Activated B cell treated with CpG ODN at 0.5 μM for 24 hours (primary cell): Measurements from ENCODE around the gene SAE1. TPM values are rescaled to one million over a fixed set of nuclear protein-coding genes. Genes with fewer than 3 reads are reported as not detected.
A peak's percentile ranks its signal among the peaks of the same experiment; 100 is the strongest.

Source experiments
- ATAC-seq: fragments of 200-7000 bp; cut with Tn5 transposase; one replicate; pipeline ENCODE4 v1.10.0; 2021; ENCODE audit warnings: low read depth, mild to moderate bottlenecking, moderate library complexity
- CTCF ChIA-PET: fragments of 350-600 bp; sonication (Branson Sonifier 250); formaldehyde crosslinking; loops from one replicate; lab custom pipeline; 2021; ENCODE audit warnings: antibody characterized with exemption; lab: Charles Lee
- POLR2A ChIA-PET: fragments of 350-600 bp; sonication (Branson Sonifier 250); formaldehyde crosslinking; loops from one replicate; lab custom pipeline; 2021; ENCODE audit warnings: antibody characterized with exemption; lab: Charles Lee
- DNase-seq: peaks from one replicate; pipeline ENCODE4 v3.0.0; 2022
- H3K27ac Mint-ChIP-seq: one replicate; pipeline ENCODE4 v1.8.0; 2020; ENCODE audit warnings: mixed read lengths
- H3K27me3 Mint-ChIP-seq: one replicate; pipeline ENCODE4 v1.8.0; 2021; ENCODE audit warnings: mixed read lengths
- H3K36me3 Mint-ChIP-seq: one replicate; pipeline ENCODE4 v1.8.0; 2021; ENCODE audit warnings: low read depth, mixed read lengths
- H3K4me1 Mint-ChIP-seq: one replicate; pipeline ENCODE4 v1.8.0; 2021; ENCODE audit warnings: mixed read lengths
- H3K4me3 Mint-ChIP-seq: one replicate; pipeline ENCODE4 v1.8.0; 2020; ENCODE audit warnings: mild to moderate bottlenecking, mixed read lengths
- H3K9me3 Mint-ChIP-seq: one replicate; pipeline ENCODE4 v1.8.0; 2020; ENCODE audit warnings: mixed read lengths
- CTCF ChIP-seq: fragments of 200-600 bp; IDR thresholded peaks from one replicate; pipeline ENCODE4 v1.8.0; 2022; ENCODE audit warnings: antibody characterized with exemption, mild to moderate bottlenecking
- intact Hi-C: fragments of 100-400 bp; cut with micrococcal nuclease; formaldehyde crosslinking; loops from one replicate; pipeline ENCODE4 v1.15.1; 2024
- total RNA-seq: library from RNA; stranded (reverse); gene quantifications from 2 replicates; pipeline ENCODE4 v1.2.3, GENCODE V29; 2022

SAE1 gene
- total RNA-seq, 1 donor from 2014 or later = 67.4 TPM

- CTCF ChIA-PET = interaction anchor here (1.5 to 4.9 kb wide), 2 partner anchors 14 to 20 kb away, joined by 3 to 51 read pairs; no protein-coding TSS in a partner anchor
- DNase-seq (peak; percentile 77), ATAC-seq (peak; percentile 3)
- Mint-ChIP-seq H3K4me1 (peaks cover 32% of the 10 kb centered on the region), H3K4me3 (peak overlapping the region; percentile 48), H3K27ac (no peak overlapping the region), H3K9me3 (no peaks in the 10 kb centered on the region), H3K36me3 (no peaks in the 10 kb centered on the region), H3K27me3 (no peaks in the 10 kb centered on the region)
- TF ChIP-seq CTCF = no peak
- intact Hi-C loops = no loop called here
- POLR2A ChIA-PET = interaction anchor here (1.6 kb wide), 1 partner anchor 14 kb away, joined by 8 read pairs; no protein-coding TSS in a partner anchor
Observed at GRCh38 chr19:47230054-47230920, 99.7 kb downstream of the SAE1 start.

- ATAC-seq = no peak
Observed at GRCh38 chr19:47230921-47231214, 100.2 kb downstream of the SAE1 start, which contains the start of gene BBC3. TSS of gene BBC3 (minus strand) at chr19:47231199. CDS start at chr19:47228431, 2,768 bp downstream.

GRCh38 chr19:47231215-47232054, 100.8 kb downstream of the SAE1 start:
- Mint-ChIP-seq H3K4me1 (peaks cover 30% of the 10 kb centered on the region), H3K4me3 (peak overlapping the region; percentile 67), H3K36me3 (no peaks in the 10 kb centered on the region), H3K9me3 (no peaks in the 10 kb centered on the region), H3K27ac (peak overlapping the region; percentile 71), H3K27me3 (no peaks in the 10 kb centered on the region)
- ChIA-PET POLR2A (interaction anchor here (0.6 to 2.4 kb wide), 8 partner anchors 12 to 516 kb away, joined by 3 to 13 read pairs (median 5); partner anchors contain the start of genes INAFM1, SAE1 and ZC3H4), CTCF (interaction anchor here (0.9 to 2.4 kb wide), 3 partner anchors 11 to 21 kb away, joined by 3 to 11 read pairs (median 7); no protein-coding TSS in a partner anchor)
- no peak for TF ChIP-seq CTCF
- peak; percentile 63 for ATAC-seq
- peak; percentile 86 for DNase-seq
- intact Hi-C loops = loop anchor here (1.0 kb wide), 1 partner anchor 13 kb away; no protein-coding TSS in a partner anchor

More at GRCh38 chr19:47230921-47231214, 100.2 kb downstream of the SAE1 start, which contains the start of gene BBC3:
- CTCF ChIA-PET = no interaction called here
- no peaks in the 10 kb centered on the region for H3K36me3 Mint-ChIP-seq
- H3K4me1 Mint-ChIP-seq = peaks cover 28% of the 10 kb centered on the region
- H3K27ac Mint-ChIP-seq = peak within 1 kb of the TSS; percentile 71
- no peaks in the 10 kb centered on the region for H3K9me3 Mint-ChIP-seq
- TF ChIP-seq CTCF = no peak
- no peaks in the 10 kb centered on the region for H3K27me3 Mint-ChIP-seq
- intact Hi-C loops = loop anchor here (1.0 kb wide), 1 partner anchor 13 kb away; no protein-coding TSS in a partner anchor
- DNase-seq = no peak
- peak within 1 kb of the TSS; percentile 67 for H3K4me3 Mint-ChIP-seq
- POLR2A ChIA-PET = no interaction called here

GRCh38 chr19:47232422-47233211, 102.0 kb downstream of the SAE1 start:
- Mint-ChIP-seq H3K27ac (peak overlapping the region; percentile 57), H3K36me3 (no peaks in the 10 kb centered on the region), H3K4me1 (peaks cover 21% of the 10 kb centered on the region), H3K9me3 (no peaks in the 10 kb centered on the region), H3K27me3 (no peaks in the 10 kb centered on the region), H3K4me3 (peak overlapping the region; percentile 36)
- intact Hi-C loops = no loop called here
- no peak for ATAC-seq
- DNase-seq = no peak
- POLR2A ChIA-PET = interaction anchor here (0.6 to 2.4 kb wide), 13 partner anchors 10 to 517 kb away, joined by 3 to 13 read pairs (median 5); partner anchors contain the start of genes CCDC9, INAFM1, SAE1 and ZC3H4
- no peak for TF ChIP-seq CTCF
- CTCF ChIA-PET = interaction anchor here (0.9 to 2.4 kb wide), 3 partner anchors 10 to 22 kb away, joined by 3 to 11 read pairs (median 7); no protein-coding TSS in a partner anchor
